ENCODE data around the gene MYH10. TPM values are rescaled to one million over a fixed set of nuclear protein-coding genes. Genes with fewer than 3 reads are reported as not detected.
"Not testable (repeated sequence)": the region's sequence is repeated elsewhere in the genome, so short reads cannot be mapped to it uniquely, and the experiment has no call there.

Gene MYH10
- total RNA-seq, 1 donor from 2014 or later: 244 TPM

GRCh38 chr17:8664456-8665126, 34.1 kb upstream of the MYH10 start:
- Mint-ChIP-seq H3K4me3 (ENCODE audit: low read depth) (no peak overlapping the region), H3K27ac (no peak overlapping the region), H3K4me1 (ENCODE audit: low read depth) (peaks cover 5% of the 10 kb centered on the region), H3K9me3 (ENCODE audit: low read depth) (no peaks in the 10 kb centered on the region), H3K36me3 (ENCODE audit: insufficient read depth) (no peaks in the 10 kb centered on the region), H3K27me3 (peaks cover 8% of the 10 kb centered on the region)
- TF ChIP-seq, protein P1, sequence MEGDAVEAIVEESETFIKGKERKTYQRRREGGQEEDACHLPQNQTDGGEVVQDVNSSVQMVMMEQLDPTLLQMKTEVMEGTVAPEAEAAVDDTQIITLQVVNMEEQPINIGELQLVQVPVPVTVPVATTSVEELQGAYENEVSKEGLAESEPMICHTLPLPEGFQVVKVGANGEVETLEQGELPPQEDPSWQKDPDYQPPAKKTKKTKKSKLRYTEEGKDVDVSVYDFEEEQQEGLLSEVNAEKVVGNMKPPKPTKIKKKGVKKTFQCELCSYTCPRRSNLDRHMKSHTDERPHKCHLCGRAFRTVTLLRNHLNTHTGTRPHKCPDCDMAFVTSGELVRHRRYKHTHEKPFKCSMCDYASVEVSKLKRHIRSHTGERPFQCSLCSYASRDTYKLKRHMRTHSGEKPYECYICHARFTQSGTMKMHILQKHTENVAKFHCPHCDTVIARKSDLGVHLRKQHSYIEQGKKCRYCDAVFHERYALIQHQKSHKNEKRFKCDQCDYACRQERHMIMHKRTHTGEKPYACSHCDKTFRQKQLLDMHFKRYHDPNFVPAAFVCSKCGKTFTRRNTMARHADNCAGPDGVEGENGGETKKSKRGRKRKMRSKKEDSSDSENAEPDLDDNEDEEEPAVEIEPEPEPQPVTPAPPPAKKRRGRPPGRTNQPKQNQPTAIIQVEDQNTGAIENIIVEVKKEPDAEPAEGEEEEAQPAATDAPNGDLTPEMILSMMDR (IDR thresholded peaks at IDR 0.05; ENCODE audit: unreplicated experiment): no peak
- DNase-seq (ENCODE audit: low spot score, unreplicated experiment): no peak

- TF ChIP-seq, protein P1 (IDR thresholded peaks at IDR 0.05; ENCODE audit: unreplicated experiment): no peak
- no peaks in the 10 kb centered on the region for H3K36me3 Mint-ChIP-seq (ENCODE audit: insufficient read depth)
- H3K27me3 Mint-ChIP-seq: peaks cover 8% of the 10 kb centered on the region
- H3K9me3 Mint-ChIP-seq (ENCODE audit: low read depth): no peaks in the 10 kb centered on the region
- H3K4me1 Mint-ChIP-seq (ENCODE audit: low read depth): peaks cover 1% of the 10 kb centered on the region
- no peak overlapping the region for H3K27ac Mint-ChIP-seq
- no peak for DNase-seq (ENCODE audit: low spot score, unreplicated experiment)
- H3K4me3 Mint-ChIP-seq (ENCODE audit: low read depth): no peak overlapping the region
Observed at GRCh38 chr17:8662973-8663372, 32.4 kb upstream of the MYH10 start.

DNA sequence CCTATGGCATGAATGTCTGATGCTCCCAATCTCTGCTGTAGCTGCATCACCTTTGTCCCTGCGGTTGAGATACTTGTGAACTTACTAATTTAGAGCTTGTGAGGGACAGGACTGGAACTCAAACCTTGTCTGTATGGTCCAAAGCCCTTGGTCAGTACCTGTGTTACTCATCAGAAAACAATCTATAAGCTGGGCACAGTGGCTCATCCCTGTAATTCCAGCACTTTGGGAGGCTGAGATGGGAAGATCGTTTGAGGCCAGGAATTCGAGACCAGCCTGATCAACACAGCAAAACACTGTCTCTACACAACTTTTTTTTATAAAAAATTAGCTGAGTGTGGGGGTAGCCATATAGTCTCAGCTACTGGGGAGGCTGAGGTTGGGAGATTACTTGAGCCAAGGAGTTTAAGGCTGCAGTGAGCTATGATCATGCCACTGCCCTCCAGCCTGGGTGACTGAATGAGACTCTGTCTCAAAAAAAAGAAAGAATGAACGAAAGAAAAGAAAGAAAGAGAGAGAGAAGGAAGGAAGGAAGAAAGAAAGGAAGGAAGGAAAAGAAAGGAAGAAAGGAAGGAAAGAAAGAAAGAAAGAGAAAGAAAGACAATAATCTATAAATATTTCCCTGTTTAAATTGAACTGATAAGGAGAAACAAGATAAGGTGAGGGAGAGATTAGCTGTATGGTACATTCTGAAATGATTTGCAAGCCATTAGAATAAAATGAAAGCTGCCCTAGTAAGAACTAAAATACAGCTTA, 31.7 kb upstream of the MYH10 start:
- TF ChIP-seq, protein P1 (IDR thresholded peaks at IDR 0.05; ENCODE audit: unreplicated experiment): no peak
- H3K27ac Mint-ChIP-seq: peak overlapping the region; percentile 45
- DNase-seq (ENCODE audit: low spot score, unreplicated experiment): no peak
- peaks cover 8% of the 10 kb centered on the region for H3K27me3 Mint-ChIP-seq
- peaks cover 4% of the 10 kb centered on the region for H3K9me3 Mint-ChIP-seq (ENCODE audit: low read depth)
- H3K4me3 Mint-ChIP-seq (ENCODE audit: low read depth): no peak overlapping the region
- peaks cover 1% of the 10 kb centered on the region for H3K4me1 Mint-ChIP-seq (ENCODE audit: low read depth)
- no peaks in the 10 kb centered on the region for H3K36me3 Mint-ChIP-seq (ENCODE audit: insufficient read depth)

GRCh38 chr17:8660709-8661108, 30.2 kb upstream of the MYH10 start:
- not testable (repeated sequence) for H3K27ac Mint-ChIP-seq; H3K4me1 Mint-ChIP-seq (ENCODE audit: low read depth); H3K9me3 Mint-ChIP-seq (ENCODE audit: low read depth); H3K36me3 Mint-ChIP-seq (ENCODE audit: insufficient read depth); DNase-seq (ENCODE audit: low spot score, unreplicated experiment); H3K4me3 Mint-ChIP-seq (ENCODE audit: low read depth); H3K27me3 Mint-ChIP-seq

DNA sequence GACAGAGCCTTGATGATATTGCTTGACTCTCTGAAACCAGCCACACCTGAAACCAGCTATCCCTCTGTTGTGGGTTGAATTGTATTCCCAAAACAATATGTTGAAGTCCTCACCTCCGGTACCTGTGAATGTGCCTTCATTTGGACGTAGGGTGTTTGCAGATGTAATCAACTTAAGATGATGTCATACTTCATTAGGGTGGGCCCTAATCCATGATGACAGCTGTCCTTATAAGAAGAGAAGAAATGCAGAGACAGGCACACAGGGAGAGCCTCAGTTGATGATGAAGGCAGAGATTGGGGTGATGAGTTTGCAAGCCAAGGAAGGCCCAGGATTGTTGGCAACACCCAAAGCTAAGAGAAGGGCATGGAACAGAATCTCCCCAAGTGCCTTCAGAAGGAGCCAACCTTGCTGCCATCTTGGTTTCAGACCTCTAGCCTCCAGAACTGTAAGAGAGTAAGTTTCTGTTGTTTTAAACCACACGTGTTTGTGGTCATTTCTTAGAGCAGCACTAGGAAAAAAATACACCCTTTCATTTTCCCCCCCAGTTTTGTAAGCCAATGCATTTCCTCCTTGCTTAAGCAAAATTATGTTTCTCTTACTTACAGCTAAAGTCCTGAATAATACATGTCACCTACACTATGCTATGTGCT, 29.4 kb upstream of the MYH10 start:
- no peak overlapping the region for H3K4me3 Mint-ChIP-seq (ENCODE audit: low read depth)

More for the DNA sequence above, 29.4 kb upstream of the MYH10 start:
- peaks cover 8% of the 10 kb centered on the region for H3K27me3 Mint-ChIP-seq
- peaks cover 3% of the 10 kb centered on the region for H3K36me3 Mint-ChIP-seq (ENCODE audit: insufficient read depth)
- DNase-seq (ENCODE audit: low spot score, unreplicated experiment): no peak
- TF ChIP-seq, protein P1 (IDR thresholded peaks at IDR 0.05; ENCODE audit: unreplicated experiment): no peak
- H3K4me1 Mint-ChIP-seq (ENCODE audit: low read depth): peaks cover 1% of the 10 kb centered on the region
- peaks cover 8% of the 10 kb centered on the region for H3K9me3 Mint-ChIP-seq (ENCODE audit: low read depth)
- H3K27ac Mint-ChIP-seq: no peak overlapping the region
